ENCODE data around the gene SORCS2. TPM values are rescaled to one million over a fixed set of nuclear protein-coding genes. Genes with fewer than 3 reads are reported as not detected.

The SORCS2 gene
- total RNA-seq, 1 experiment from 2014 or later: 0.15 TPM

- BruUV-seq (replicated peaks): no TSS peak
- H3K36me3 ChIP-seq (ENCODE audit: control insufficient read depth, insufficient read depth, low read length): no peaks in the 10 kb centered on the region
- ATAC-seq (no peak), DNase-seq (ENCODE audit: low read depth, low spot score) (no peak)
- H3K9me3 ChIP-seq (ENCODE audit: control insufficient read depth, insufficient read depth, low read depth, low read length): no peaks in the 10 kb centered on the region
- in situ Hi-C loops (cut with HindIII; ENCODE audit: low pct_unique_long_range_greater_than_20kb, low sequenced_read_pairs): no loop called here
- POLR2A ChIA-PET: no interaction called here
- no peak for TF ChIP-seq POLR2AphosphoS5 (IDR thresholded peaks at IDR 0.05; ENCODE audit: low read depth, low read length)
- no peak for TF ChIP-seq CTCF (IDR thresholded peaks at IDR 0.05)
- TF ChIP-seq, protein P1, sequence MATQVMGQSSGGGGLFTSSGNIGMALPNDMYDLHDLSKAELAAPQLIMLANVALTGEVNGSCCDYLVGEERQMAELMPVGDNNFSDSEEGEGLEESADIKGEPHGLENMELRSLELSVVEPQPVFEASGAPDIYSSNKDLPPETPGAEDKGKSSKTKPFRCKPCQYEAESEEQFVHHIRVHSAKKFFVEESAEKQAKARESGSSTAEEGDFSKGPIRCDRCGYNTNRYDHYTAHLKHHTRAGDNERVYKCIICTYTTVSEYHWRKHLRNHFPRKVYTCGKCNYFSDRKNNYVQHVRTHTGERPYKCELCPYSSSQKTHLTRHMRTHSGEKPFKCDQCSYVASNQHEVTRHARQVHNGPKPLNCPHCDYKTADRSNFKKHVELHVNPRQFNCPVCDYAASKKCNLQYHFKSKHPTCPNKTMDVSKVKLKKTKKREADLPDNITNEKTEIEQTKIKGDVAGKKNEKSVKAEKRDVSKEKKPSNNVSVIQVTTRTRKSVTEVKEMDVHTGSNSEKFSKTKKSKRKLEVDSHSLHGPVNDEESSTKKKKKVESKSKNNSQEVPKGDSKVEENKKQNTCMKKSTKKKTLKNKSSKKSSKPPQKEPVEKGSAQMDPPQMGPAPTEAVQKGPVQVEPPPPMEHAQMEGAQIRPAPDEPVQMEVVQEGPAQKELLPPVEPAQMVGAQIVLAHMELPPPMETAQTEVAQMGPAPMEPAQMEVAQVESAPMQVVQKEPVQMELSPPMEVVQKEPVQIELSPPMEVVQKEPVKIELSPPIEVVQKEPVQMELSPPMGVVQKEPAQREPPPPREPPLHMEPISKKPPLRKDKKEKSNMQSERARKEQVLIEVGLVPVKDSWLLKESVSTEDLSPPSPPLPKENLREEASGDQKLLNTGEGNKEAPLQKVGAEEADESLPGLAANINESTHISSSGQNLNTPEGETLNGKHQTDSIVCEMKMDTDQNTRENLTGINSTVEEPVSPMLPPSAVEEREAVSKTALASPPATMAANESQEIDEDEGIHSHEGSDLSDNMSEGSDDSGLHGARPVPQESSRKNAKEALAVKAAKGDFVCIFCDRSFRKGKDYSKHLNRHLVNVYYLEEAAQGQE (IDR thresholded peaks at IDR 0.05; ENCODE audit: insufficient read depth in 1 of 2, low read depth in 2 of 2, low read length in 1 of 2): no peak
- no peak for TF ChIP-seq SIN3A (IDR thresholded peaks at IDR 0.05; ENCODE audit: borderline replicate concordance, insufficient read depth, low read depth, low read length)
- no peak for TF ChIP-seq TCF7L2 (IDR thresholded peaks at IDR 0.05; ENCODE audit: low read depth, low read length)
- no peak overlapping the region for H3K4me3 ChIP-seq (ENCODE audit: low read depth in 2 of 2, low read length in 2 of 2)
- no peaks in the 10 kb centered on the region for H3K27me3 ChIP-seq (ENCODE audit: control insufficient read depth, insufficient read depth, low read length)
- intact Hi-C loops (cut with micrococcal nuclease; ENCODE audit: unreplicated experiment): no loop called here
- no peaks in the 10 kb centered on the region for H3K4me1 ChIP-seq (ENCODE audit: control insufficient read depth, insufficient read depth, low read length)
- CTCF ChIA-PET: no interaction called here
- H3K27ac ChIP-seq (ENCODE audit: low read length): no peak overlapping the region
Measured at GRCh38 chr4:7627251-7628250, 435.2 kb downstream of the SORCS2 start.

GRCh38 chr4:7628432-7628831, 436.1 kb downstream of the SORCS2 start:
- BruUV-seq (replicated peaks): no TSS peak
- Histone ChIP-seq H3K9me3 (ENCODE audit: control insufficient read depth, insufficient read depth, low read depth, low read length) (no peaks in the 10 kb centered on the region), H3K36me3 (ENCODE audit: control insufficient read depth, insufficient read depth, low read length) (no peaks in the 10 kb centered on the region), H3K4me1 (ENCODE audit: control insufficient read depth, insufficient read depth, low read length) (no peaks in the 10 kb centered on the region), H3K27ac (ENCODE audit: low read length) (no peak overlapping the region), H3K27me3 (ENCODE audit: control insufficient read depth, insufficient read depth, low read length) (no peaks in the 10 kb centered on the region), H3K4me3 (ENCODE audit: low read depth in 2 of 2, low read length in 2 of 2) (no peak overlapping the region)
- intact Hi-C loops (cut with micrococcal nuclease; ENCODE audit: unreplicated experiment): no loop called here
- TF ChIP-seq CTCF (IDR thresholded peaks at IDR 0.05) (no peak), TCF7L2 (IDR thresholded peaks at IDR 0.05; ENCODE audit: low read depth, low read length) (no peak), POLR2AphosphoS5 (IDR thresholded peaks at IDR 0.05; ENCODE audit: low read depth, low read length) (no peak)
- TF ChIP-seq, protein P1 (IDR thresholded peaks at IDR 0.05; ENCODE audit: insufficient read depth in 1 of 2, low read depth in 2 of 2, low read length in 1 of 2): no peak
- ATAC-seq: no peak
- DNase-seq (ENCODE audit: low read depth, low spot score): no peak
- CTCF ChIA-PET: no interaction called here
- POLR2A ChIA-PET: no interaction called here
- in situ Hi-C loops (cut with HindIII; ENCODE audit: low pct_unique_long_range_greater_than_20kb, low sequenced_read_pairs): no loop called here

Data from Panc1 (cell line).